NCI-H2081 treated with DMSO at 0.1 percent for 48 hours (cell line): ENCODE results near the gene KRTAP12-1.
A peak's percentile ranks its signal among the peaks of the same experiment; 100 is the strongest.
"Not testable (repeated sequence)": the region's sequence is repeated elsewhere in the genome, so short reads cannot be mapped to it uniquely, and the experiment has no call there.

ENCODE experiments used
- DNase-seq: peaks from one replicate; lab custom pipeline; 2025; lab: John Stamatoyannopoulos, UW

The KRTAP12-1 gene

GRCh38 chr21:44644878-44645277, 37.1 kb downstream of the KRTAP12-1 start:
- DNase-seq = no peak

DNA sequence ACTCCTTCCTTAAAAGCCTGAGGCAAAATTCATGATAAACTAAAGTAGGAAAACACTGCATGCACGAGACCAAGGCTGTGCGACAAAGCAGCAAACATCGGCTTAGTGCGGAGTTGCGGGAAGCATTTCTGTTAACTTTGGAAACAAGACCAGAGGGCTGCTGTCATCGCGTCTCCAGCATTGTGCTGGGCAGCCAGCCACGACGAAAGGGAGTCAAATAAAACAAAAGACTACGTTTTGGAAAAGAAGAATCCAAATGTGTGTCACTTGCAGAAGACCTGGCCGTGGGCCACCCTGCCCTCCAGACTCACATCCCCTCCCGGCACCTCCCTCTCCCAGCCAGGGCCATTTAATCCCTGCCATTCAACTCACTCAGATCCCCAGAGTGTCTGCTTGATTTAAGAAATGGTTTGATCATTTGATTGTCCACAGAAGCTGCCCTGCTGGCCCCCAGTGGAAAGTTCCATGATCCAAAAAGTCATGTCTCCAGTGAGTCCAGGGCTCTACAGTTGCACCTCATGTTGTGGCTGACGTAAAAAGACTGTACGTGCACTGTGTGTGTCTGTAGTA, 38.1 kb downstream of the KRTAP12-1 start:
- DNase-seq = peak; percentile 1

GRCh38 chr21:44640761-44641160, 41.2 kb downstream of the KRTAP12-1 start:
- DNase-seq = no peak

GRCh38 chr21:44639331-44639655, 42.7 kb downstream of the KRTAP12-1 start:
- DNase-seq = no peak

DNA sequence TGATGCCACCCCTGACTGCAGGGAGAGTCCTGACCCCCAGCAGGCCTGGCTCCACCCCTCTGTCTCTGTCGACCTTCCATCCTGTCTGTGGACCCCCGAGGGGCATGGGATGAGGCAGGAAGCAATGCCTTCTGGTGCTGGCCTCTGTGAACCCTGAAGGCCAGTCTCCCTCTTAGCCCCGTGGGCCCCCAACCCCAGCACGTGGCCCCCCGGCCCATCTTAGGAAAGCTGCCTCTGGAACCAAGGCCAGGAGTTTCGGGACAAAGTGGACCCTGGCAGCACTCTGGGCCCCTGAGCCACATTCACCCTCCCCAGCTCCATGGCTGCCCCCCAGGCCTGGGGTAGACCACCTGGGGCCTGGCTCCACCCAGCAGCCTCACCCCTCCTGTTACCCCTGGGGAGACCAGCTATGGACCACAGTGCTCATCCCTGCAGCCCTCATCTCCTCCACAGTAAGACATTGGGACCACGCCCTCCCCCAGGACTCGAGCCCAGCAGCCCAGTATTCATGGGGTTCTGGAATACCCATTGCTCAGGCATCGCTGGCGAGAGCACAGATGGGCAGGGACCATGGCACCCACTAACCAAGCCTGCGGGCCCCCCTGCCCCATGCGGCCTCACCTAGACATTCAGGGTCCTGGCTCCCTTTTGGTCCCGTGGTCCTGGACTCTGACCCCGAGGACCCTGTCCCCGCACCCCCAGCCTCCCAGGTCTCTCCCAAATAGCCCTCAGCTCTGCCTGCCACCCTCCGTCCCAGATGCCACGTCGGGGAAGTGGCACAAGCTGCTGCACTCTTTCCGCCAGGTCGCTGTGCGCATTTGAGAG, 43.2 kb downstream of the KRTAP12-1 start:
- not testable (repeated sequence) for DNase-seq

DNA sequence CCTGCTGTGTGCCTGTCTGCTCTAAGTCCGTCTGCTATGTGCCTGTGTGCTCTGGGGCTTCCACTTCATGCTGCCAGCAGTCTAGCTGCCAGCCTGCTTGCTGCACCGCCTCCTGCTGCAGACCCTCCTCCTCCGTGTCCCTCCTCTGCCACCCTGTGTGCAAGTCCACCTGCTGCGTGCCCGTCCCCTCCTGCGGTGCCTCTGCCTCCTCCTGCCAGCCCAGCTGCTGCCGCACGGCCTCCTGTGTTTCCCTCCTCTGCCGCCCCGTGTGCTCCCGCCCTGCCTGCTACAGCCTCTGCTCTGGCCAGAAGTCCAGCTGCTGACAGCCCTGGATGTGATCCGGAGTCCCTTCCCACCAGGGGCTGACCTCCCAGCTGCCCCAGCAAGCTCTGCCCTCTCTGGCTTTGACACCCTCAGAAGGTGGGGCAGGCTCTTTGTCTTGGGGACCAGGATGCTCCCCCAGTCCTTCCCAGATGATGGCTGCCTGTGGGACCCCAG, 44.1 kb downstream of the KRTAP12-1 start:
- DNase-seq = not testable (repeated sequence)

DNA sequence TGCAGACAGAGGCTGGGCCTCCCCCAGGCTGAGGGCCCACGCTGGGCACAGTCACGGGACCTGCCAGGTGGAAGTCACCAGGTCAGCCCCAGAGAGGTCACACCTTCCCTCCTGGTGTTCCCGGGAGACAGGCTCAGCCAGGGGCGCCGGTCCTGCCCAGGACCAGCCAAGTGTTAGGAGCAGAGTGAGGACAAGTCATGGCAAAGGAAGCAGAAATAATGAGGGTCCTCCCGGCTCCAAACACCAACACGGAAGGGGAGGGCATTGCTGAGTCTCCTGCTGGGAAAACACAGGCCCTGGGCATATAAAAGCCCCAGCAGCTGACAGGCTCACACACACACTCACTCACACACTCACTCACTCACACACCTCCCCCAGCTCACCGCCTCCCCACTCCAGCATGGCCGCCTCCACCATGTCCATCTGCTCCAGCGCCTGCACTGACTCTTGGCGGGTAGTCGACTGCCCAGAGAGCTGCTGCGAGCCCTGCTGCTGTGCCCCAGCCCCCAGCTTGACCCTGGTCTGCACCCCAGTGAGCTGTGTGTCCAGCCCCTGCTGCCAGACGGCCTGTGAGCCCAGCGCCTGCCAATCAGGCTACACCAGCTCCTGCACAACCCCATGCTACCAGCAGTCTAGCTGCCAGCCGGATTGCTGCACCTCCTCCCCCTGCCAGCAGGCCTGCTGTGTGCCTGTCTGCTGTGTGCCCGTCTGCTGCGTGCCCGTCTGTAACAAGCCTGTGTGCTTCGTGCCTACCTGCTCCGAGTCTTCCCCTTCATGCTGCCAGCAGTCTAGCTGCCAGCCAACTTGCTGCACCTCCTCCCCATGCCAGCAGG, 44.7 kb downstream of the KRTAP12-1 start, which contains the start of gene KRTAP10-10:
Gene KRTAP10-10, plus strand, starts transcription at position 339 of the 833 bp plus-strand sequence. Its CDS starts 62 bp downstream, at position 401.
- DNase-seq = no peak

DNA sequence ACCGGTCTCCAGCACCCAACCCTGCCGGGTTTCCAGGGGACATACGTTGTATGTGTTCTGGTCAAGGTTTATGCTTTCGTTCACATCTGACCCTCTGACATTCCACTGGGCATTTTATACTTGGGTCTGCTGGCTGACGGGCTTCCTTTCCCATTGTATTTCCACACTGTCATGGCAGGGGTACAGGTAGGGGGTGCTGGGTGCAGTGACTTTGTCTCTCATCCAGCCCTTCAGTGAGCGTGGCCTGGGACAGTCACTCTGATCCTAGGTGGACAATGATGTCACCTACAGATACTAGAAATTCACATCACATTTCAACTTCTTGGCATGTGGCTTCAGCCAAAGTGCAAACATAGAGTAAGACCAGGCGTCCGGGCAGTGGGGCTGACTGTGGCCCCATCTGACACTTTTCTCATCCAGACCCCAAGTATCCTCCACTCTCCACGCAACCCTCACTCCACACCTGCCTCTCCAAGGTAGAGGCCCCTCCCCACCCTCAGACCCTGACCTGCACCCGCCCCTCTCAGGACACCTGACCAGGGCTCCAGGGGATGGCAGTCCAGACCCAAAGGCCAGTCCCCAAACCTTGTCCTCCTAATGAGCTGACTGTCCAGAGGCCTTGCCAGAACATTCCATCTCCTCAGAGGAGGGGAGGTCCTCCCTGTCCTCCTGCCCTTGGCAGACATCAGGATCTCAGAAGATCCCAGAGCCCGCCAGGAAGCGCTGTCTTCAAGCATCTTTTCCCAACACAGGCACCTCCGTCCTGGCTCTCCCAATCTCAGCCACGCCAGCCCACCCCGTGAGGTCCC, 45.5 kb downstream of the KRTAP12-1 start:
- no peak for DNase-seq

DNA sequence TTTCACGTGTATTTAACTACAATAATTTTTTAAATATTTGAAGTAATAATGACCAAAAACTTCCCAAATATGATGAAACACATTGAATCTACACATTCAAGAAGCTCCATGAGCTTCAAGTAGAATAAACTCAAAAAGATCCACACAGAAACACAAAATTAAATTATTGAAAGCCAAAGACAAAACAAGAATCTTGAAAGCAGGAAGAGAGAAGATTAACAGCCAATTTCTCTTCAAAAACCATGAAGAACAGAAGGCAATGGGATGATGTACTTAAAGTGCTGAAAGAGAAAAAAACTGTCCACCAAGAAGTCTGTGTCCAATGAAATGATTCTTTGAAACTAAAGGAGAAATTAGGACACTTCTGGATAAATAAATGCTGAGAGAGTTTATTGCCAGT, 49.9 kb downstream of the KRTAP12-1 start:
- no peak for DNase-seq
